GM23338 (cell line): ENCODE data around the gene COQ10A. TPM values are rescaled to one million over a fixed set of nuclear protein-coding genes. Genes with fewer than 3 reads are reported as not detected.

Experiments
- ATAC-seq: fragments of 200-7000 bp; cut with Tn5 transposase; 3 replicates; pipeline ENCODE4 v1.9.1; 2020
- DNase-seq: peaks from one replicate; pipeline ENCODE4 v3.0.0-alpha.2; 2015; ENCODE audit warnings: low spot score
- H2AFZ ChIP-seq: fragments of 200-600 bp; sonication (generic); 2 replicates; pipeline ENCODE4 v1.8.0; 2016; ENCODE audit warnings: antibody characterized with exemption, mild to moderate bottlenecking, moderate library complexity
- H3F3A ChIP-seq: fragments of 200-600 bp; sonication (generic); replicated peaks from 2 replicates; pipeline ENCODE4 v1.8.0; 2017; ENCODE audit warnings: antibody characterized with exemption, mixed run types, low read depth
- H3K27ac ChIP-seq: fragments of 200-600 bp; sonication (generic); 2 replicates; pipeline ENCODE4 v1.6.1; 2016; ENCODE audit warnings: low read depth
- H3K27me3 ChIP-seq: fragments of 200-600 bp; sonication (generic); 2 replicates; pipeline ENCODE4 v1.8.0; 2016; ENCODE audit warnings: mild to moderate bottlenecking, mixed run types, moderate library complexity; ENCODE audit not compliant: insufficient read depth
- H3K36me3 ChIP-seq: fragments of 200-600 bp; sonication (generic); 2 replicates; pipeline ENCODE4 v1.8.0; 2016; ENCODE audit warnings: mild to moderate bottlenecking; ENCODE audit not compliant: insufficient read depth
- H3K4me1 ChIP-seq: fragments of 200-600 bp; sonication (generic); 2 replicates; pipeline ENCODE4 v1.8.0; 2016; ENCODE audit warnings: mild to moderate bottlenecking, moderate library complexity; ENCODE audit not compliant: insufficient read depth
- H3K4me2 ChIP-seq: fragments of 200-600 bp; sonication (generic); 2 replicates; pipeline ENCODE4 v1.7.1; 2017; ENCODE audit warnings: mixed run types
- H3K4me3 ChIP-seq: fragments of 200-600 bp; sonication (generic); 2 replicates; pipeline ENCODE4 v1.6.1; 2016; ENCODE audit warnings: mixed run types
- H3K79me2 ChIP-seq: fragments of 200-600 bp; sonication (generic); replicated peaks from 2 replicates; pipeline ENCODE4 v1.8.0; 2017; ENCODE audit warnings: mild to moderate bottlenecking; ENCODE audit not compliant: insufficient read depth
- H3K9me2 ChIP-seq: fragments of 200-600 bp; sonication (generic); 2 replicates; pipeline ENCODE4 v1.8.0; 2017; ENCODE audit not compliant: insufficient read depth
- H4K20me1 ChIP-seq: fragments of 200-600 bp; sonication (generic); replicated peaks from 2 replicates; pipeline ENCODE4 v1.8.0; 2017; ENCODE audit warnings: mild to moderate bottlenecking; ENCODE audit not compliant: insufficient read depth
- H3K27ac Mint-ChIP-seq: 2 replicates; pipeline ENCODE4 v1.8.0; 2020; ENCODE audit warnings: inconsistent platforms, mild to moderate bottlenecking, moderate library complexity, mixed read lengths
- H3K27me3 Mint-ChIP-seq: 3 replicates; pipeline ENCODE4 v1.8.0; 2022; ENCODE audit warnings: low read depth, mild to moderate bottlenecking, moderate library complexity, mixed read lengths, inconsistent platforms; ENCODE audit not compliant: insufficient read depth, poor library complexity
- H3K36me3 Mint-ChIP-seq: 3 replicates; pipeline ENCODE4 v1.8.0; 2021; ENCODE audit warnings: low read depth, mild to moderate bottlenecking, inconsistent platforms, moderate library complexity, mixed read lengths
- H3K4me1 Mint-ChIP-seq: 3 replicates; pipeline ENCODE4 v1.8.0; 2020; ENCODE audit warnings: mild to moderate bottlenecking, inconsistent platforms, mixed read lengths
- H3K4me3 Mint-ChIP-seq: 3 replicates; pipeline ENCODE4 v1.8.0; 2021; ENCODE audit warnings: moderate library complexity, mild to moderate bottlenecking, inconsistent platforms, mixed read lengths
- H3K9me3 Mint-ChIP-seq: 3 replicates; pipeline ENCODE4 v1.8.0; 2020; ENCODE audit warnings: moderate library complexity, mild to moderate bottlenecking, inconsistent platforms, mixed read lengths
- CREB1 ChIP-seq: fragments of 250-450 bp; sonication (Bioruptor Pico); IDR thresholded peaks from 2 replicates; pipeline ENCODE4 v1.5.0; 2020; ENCODE audit warnings: low read depth, mild to moderate bottlenecking, moderate library complexity
- EZH2 ChIP-seq: fragments of 200-600 bp; sonication (generic); IDR thresholded peaks from one replicate; pipeline ENCODE4 v1.8.0; 2017; ENCODE audit warnings: antibody characterized with exemption, mild to moderate bottlenecking, low read depth; ENCODE audit not compliant: unreplicated experiment
- EZH2phosphoT487 ChIP-seq: fragments of 200-600 bp; sonication (generic); IDR thresholded peaks from one replicate; pipeline ENCODE4 v1.8.1; 2018; ENCODE audit warnings: antibody characterized with exemption; ENCODE audit not compliant: unreplicated experiment
- POLR2AphosphoS5 ChIP-seq: IDR thresholded peaks from 2 replicates; pipeline ENCODE4 v1.6.1; 2016; ENCODE audit warnings: antibody characterized with exemption, low read depth
- STAT1 ChIP-seq: IDR thresholded peaks from one replicate; pipeline ENCODE4 v1.6.1; 2016; ENCODE audit warnings: antibody characterized with exemption; ENCODE audit not compliant: unreplicated experiment
- ZNF331 ChIP-seq: fragments of 250-450 bp; sonication (Bioruptor Pico); IDR thresholded peaks from 2 replicates; pipeline ENCODE4 v1.5.0; 2020; ENCODE audit warnings: low read depth, mild to moderate bottlenecking, moderate library complexity
- polyA plus RNA-seq: library from polyadenylated mRNA; unstranded; fragments of >200 nt; fragmentation: Nextera tagmentation; extraction: Ambion mirVana; gene quantifications from 2 replicates; pipeline ENCODE4 v1.2.1, GENCODE V29; 2016
- total RNA-seq: library from RNA; depleted of rRNA; stranded (reverse); fragments of >200 nt; shearing (Covaris generic); gene quantifications from 2 replicates; pipeline ENCODE4 v1.2.3, GENCODE V29; 2014
- TF ChIP-seq, protein P1 (sequence below): IDR thresholded peaks from 2 replicates; pipeline ENCODE4 v1.6.1; 2016; ENCODE audit warnings: antibody characterized with exemption
- TF ChIP-seq, protein P2 (sequence below): fragments of 250-450 bp; sonication (Bioruptor Pico); IDR thresholded peaks from 2 replicates; pipeline ENCODE4 v1.5.0; 2020; ENCODE audit warnings: mild to moderate bottlenecking, moderate library complexity
- TF ChIP-seq, protein P3 (sequence below), 2 experiments: fragments of 200-600 bp in 1 of 2; sonication (generic) in 1 of 2; conservative IDR thresholded peaks; 2 replicates each; pipeline versions ENCODE4 v1.5.1 to v1.6.1; 2016 to 2017; ENCODE audit warnings: antibody characterized with exemption in 2 of 2, low read depth in 2 of 2, mild to moderate bottlenecking in 2 of 2, moderate library complexity in 1 of 2

Gene COQ10A
- total and polyA plus RNA-seq, 2 experiments from 2014 or later: 12.8 to 15.2 TPM

DNA sequence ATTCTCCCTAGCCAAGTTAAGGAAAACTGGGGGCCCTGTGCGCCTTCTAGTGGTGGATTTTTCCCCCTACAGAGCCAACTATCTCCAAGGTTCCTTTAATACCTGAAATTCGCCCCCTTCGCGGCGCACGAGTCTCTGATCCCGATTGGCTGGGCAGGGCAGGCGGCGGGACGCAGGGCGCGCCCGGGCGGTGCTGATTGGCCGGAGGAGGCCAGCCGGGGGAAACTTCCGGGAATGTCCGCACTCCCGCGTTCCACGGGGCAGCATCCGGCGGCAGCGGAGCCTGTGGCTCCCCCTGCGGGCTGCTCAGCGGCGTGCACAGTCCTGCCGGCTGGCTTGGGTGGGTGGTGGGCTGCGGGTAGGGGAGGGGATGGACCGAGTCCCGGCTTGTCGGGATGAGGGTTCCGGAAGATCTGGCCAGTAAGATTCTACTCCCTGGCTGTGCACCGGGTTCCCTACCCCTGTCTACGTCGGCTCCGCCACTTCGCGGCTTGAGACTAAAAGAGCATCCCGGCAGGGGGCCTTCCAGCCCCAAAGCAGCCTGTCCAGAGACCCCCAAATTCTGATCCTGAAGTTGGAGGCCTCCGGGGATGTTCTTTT is 42.5 kb upstream of the COQ10A start, which contains the start of gene NABP2:
Gene NABP2, plus strand, starts transcription at position 241 of the 600 bp plus-strand sequence. CDS start 515 bp downstream, outside the sequence.
- Histone ChIP-seq H3K27ac (peak within 1 kb of the TSS; percentile 92), H3K4me1 (peaks cover 30% of the 10 kb centered on the region), H3K4me2 (peak within 1 kb of the TSS; percentile 93), H3F3A (peaks cover 20% of the 10 kb centered on the region; the same call in 1 of the 2 replicates), H3K4me3 (peak within 1 kb of the TSS; percentile 74), H3K36me3 (no peaks in the 10 kb centered on the region), H2AFZ (peak within 1 kb of the TSS; percentile 86), H4K20me1 (no peaks in the 10 kb centered on the region), H3K79me2 (peaks cover 20% of the 10 kb centered on the region), H3K9me2 (no peaks in the 10 kb centered on the region), H3K27me3 (no peaks in the 10 kb centered on the region)
- peak; percentile 100 for DNase-seq
- H3K27ac Mint-ChIP-seq: peak within 1 kb of the TSS; percentile 96
- peak; percentile 75 for ATAC-seq
- TF ChIP-seq EZH2phosphoT487: no peak
- TF ChIP-seq EZH2: no peak
- TF ChIP-seq, protein P1, sequence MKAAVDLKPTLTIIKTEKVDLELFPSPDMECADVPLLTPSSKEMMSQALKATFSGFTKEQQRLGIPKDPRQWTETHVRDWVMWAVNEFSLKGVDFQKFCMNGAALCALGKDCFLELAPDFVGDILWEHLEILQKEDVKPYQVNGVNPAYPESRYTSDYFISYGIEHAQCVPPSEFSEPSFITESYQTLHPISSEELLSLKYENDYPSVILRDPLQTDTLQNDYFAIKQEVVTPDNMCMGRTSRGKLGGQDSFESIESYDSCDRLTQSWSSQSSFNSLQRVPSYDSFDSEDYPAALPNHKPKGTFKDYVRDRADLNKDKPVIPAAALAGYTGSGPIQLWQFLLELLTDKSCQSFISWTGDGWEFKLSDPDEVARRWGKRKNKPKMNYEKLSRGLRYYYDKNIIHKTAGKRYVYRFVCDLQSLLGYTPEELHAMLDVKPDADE: 0 out of 2 replicates have a peak, but pooled peaks have one; percentile 45
- peak; percentile 65 for TF ChIP-seq CREB1 (CRISPR knock-in tag)
- peak; percentile 50; the same call in 1 of the 2 replicates for TF ChIP-seq POLR2AphosphoS5
- no peak for TF ChIP-seq STAT1
- no peak for TF ChIP-seq ZNF331
- TF ChIP-seq, protein P2, sequence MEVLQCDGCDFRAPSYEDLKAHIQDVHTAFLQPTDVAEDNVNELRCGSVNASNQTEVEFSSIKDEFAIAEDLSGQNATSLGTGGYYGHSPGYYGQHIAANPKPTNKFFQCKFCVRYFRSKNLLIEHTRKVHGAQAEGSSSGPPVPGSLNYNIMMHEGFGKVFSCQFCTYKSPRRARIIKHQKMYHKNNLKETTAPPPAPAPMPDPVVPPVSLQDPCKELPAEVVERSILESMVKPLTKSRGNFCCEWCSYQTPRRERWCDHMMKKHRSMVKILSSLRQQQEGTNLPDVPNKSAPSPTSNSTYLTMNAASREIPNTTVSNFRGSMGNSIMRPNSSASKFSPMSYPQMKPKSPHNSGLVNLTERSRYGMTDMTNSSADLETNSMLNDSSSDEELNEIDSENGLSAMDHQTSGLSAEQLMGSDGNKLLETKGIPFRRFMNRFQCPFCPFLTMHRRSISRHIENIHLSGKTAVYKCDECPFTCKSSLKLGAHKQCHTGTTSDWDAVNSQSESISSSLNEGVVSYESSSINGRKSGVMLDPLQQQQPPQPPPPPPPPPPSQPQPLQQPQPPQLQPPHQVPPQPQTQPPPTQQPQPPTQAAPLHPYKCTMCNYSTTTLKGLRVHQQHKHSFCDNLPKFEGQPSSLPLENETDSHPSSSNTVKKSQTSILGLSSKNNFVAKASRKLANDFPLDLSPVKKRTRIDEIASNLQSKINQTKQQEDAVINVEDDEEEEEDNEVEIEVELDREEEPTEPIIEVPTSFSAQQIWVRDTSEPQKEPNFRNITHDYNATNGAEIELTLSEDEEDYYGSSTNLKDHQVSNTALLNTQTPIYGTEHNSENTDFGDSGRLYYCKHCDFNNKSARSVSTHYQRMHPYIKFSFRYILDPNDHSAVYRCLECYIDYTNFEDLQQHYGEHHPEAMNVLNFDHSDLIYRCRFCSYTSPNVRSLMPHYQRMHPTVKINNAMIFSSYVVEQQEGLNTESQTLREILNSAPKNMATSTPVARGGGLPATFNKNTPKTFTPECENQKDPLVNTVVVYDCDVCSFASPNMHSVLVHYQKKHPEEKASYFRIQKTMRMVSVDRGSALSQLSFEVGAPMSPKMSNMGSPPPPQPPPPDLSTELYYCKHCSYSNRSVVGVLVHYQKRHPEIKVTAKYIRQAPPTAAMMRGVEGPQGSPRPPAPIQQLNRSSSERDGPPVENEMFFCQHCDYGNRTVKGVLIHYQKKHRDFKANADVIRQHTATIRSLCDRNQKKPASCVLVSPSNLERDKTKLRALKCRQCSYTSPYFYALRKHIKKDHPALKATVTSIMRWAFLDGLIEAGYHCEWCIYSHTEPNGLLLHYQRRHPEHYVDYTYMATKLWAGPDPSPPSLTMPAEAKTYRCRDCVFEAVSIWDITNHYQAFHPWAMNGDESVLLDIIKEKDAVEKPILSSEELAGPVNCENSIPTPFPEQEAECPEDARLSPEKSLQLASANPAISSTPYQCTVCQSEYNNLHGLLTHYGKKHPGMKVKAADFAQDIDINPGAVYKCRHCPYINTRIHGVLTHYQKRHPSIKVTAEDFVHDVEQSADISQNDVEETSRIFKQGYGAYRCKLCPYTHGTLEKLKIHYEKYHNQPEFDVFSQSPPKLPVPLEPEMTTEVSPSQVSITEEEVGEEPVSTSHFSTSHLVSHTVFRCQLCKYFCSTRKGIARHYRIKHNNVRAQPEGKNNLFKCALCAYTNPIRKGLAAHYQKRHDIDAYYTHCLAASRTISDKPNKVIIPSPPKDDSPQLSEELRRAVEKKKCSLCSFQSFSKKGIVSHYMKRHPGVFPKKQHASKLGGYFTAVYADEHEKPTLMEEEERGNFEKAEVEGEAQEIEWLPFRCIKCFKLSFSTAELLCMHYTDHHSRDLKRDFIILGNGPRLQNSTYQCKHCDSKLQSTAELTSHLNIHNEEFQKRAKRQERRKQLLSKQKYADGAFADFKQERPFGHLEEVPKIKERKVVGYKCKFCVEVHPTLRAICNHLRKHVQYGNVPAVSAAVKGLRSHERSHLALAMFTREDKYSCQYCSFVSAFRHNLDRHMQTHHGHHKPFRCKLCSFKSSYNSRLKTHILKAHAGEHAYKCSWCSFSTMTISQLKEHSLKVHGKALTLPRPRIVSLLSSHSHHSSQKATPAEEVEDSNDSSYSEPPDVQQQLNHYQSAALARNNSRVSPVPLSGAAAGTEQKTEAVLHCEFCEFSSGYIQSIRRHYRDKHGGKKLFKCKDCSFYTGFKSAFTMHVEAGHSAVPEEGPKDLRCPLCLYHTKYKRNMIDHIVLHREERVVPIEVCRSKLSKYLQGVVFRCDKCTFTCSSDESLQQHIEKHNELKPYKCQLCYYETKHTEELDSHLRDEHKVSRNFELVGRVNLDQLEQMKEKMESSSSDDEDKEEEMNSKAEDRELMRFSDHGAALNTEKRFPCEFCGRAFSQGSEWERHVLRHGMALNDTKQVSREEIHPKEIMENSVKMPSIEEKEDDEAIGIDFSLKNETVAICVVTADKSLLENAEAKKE (CRISPR knock-in tag): no peak
- TF ChIP-seq, protein P3, sequence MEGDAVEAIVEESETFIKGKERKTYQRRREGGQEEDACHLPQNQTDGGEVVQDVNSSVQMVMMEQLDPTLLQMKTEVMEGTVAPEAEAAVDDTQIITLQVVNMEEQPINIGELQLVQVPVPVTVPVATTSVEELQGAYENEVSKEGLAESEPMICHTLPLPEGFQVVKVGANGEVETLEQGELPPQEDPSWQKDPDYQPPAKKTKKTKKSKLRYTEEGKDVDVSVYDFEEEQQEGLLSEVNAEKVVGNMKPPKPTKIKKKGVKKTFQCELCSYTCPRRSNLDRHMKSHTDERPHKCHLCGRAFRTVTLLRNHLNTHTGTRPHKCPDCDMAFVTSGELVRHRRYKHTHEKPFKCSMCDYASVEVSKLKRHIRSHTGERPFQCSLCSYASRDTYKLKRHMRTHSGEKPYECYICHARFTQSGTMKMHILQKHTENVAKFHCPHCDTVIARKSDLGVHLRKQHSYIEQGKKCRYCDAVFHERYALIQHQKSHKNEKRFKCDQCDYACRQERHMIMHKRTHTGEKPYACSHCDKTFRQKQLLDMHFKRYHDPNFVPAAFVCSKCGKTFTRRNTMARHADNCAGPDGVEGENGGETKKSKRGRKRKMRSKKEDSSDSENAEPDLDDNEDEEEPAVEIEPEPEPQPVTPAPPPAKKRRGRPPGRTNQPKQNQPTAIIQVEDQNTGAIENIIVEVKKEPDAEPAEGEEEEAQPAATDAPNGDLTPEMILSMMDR (conservative IDR thresholded peaks at IDR 0.05; ENCODE audit: low read depth in 2 of 2): peak; percentile 72 to 76
- H3K4me1 Mint-ChIP-seq: peaks cover 34% of the 10 kb centered on the region
- H3K4me3 Mint-ChIP-seq: peak within 1 kb of the TSS; percentile 93
- peaks cover 15% of the 10 kb centered on the region for H3K36me3 Mint-ChIP-seq
- no peaks in the 10 kb centered on the region for H3K9me3 Mint-ChIP-seq
- peaks cover 5% of the 10 kb centered on the region for H3K27me3 Mint-ChIP-seq
